ENCODE data around the gene SERINC2. TPM values are rescaled to one million over a fixed set of nuclear protein-coding genes. Genes with fewer than 3 reads are reported as not detected.
A peak's percentile ranks its signal among the peaks of the same experiment; 100 is the strongest.

The SERINC2 gene
- total and polyA plus RNA-seq, 2 experiments from 2014 or later, result 8.1 to 14.7 TPM

DNA sequence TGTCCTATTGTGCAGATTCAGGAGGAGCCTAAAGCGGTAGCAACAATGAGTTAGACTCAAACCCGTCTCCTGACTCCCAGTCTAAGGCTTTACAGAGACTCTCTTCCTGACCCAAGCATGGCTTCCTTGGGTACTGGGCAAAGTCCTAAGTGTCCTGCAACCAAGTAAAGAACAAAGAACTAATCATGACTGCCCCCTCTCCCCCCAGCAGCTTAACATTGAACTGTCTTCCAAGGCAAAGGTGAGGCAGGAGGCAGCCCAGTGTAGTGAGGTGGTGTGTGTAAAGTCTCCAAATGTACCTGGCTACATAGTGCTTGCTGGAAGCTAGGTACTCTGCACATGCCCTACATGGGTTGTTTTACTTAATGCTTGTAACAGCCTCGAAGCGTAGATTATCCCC, 42.4 kb upstream of the SERINC2 start:
- H3K4me1 ChIP-seq (ENCODE audit: low read depth), result peaks cover 52% of the 10 kb centered on the region

DNA sequence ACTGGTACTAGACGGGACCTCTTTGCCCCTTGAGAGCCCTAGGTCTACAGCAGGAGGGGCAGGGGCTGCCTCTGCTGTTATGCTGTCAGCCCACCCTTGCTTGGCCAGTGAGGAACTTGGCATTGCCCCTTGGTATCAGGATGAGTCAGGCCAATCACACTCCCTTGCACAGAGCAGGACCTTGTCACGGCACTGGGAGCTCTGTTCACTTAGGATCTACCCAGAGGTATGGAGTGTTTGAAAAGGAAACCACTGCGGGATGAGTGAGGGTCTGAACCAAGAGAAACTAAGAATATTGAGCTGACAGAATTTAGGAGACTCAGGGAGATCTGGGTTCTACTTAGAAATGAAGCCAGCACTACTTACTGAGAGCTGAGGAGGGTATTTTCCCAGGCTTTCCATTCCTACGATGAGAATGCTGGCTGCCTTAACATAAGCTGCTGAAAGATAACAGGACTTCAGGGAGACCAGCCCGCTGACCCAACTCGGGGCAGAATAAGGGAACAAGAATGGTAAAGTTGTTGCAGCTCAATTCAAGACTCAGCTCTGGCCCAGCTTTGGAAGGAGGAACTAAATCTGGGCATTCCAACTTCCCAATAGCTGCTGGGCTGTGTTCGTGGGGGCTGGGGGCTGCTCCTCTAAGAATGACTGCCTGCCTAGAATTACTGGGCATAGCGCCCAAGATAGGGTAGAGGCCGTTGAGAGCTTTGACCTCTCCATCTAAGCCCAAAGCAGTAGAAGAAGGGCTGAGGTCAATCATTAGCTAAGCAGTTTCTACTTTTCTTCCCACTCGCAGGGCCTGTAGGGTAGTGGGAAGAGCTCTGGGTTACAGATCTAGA, 41.7 kb upstream of the SERINC2 start:
- H3K36me3 ChIP-seq, result peaks cover 11% of the 10 kb centered on the region
- H3K27me3 ChIP-seq, result no peaks in the 10 kb centered on the region
- peak overlapping the region; percentile 44 for H3K4me3 ChIP-seq
- H3K9me3 ChIP-seq (ENCODE audit: low read depth), result no peaks in the 10 kb centered on the region
- H3K27ac ChIP-seq, result peak overlapping the region; percentile 100
- TF ChIP-seq, protein P1, sequence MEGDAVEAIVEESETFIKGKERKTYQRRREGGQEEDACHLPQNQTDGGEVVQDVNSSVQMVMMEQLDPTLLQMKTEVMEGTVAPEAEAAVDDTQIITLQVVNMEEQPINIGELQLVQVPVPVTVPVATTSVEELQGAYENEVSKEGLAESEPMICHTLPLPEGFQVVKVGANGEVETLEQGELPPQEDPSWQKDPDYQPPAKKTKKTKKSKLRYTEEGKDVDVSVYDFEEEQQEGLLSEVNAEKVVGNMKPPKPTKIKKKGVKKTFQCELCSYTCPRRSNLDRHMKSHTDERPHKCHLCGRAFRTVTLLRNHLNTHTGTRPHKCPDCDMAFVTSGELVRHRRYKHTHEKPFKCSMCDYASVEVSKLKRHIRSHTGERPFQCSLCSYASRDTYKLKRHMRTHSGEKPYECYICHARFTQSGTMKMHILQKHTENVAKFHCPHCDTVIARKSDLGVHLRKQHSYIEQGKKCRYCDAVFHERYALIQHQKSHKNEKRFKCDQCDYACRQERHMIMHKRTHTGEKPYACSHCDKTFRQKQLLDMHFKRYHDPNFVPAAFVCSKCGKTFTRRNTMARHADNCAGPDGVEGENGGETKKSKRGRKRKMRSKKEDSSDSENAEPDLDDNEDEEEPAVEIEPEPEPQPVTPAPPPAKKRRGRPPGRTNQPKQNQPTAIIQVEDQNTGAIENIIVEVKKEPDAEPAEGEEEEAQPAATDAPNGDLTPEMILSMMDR (IDR thresholded peaks at IDR 0.05; ENCODE audit: low read depth, low read length), result no peak
- peaks cover 52% of the 10 kb centered on the region for H3K4me1 ChIP-seq (ENCODE audit: low read depth)
- peak in 1 of 2 donors; percentile 14 for DNase-seq (ENCODE audit: low read depth in 1 of 2, low spot score in 1 of 2)

More for the DNA sequence above, 42.4 kb upstream of the SERINC2 start:
- Histone ChIP-seq H3K27ac (peak overlapping the region; percentile 100), H3K9me3 (ENCODE audit: low read depth) (no peaks in the 10 kb centered on the region), H3K4me3 (no peak overlapping the region), H3K36me3 (peaks cover 19% of the 10 kb centered on the region), H3K27me3 (no peaks in the 10 kb centered on the region)
- DNase-seq (ENCODE audit: low read depth in 1 of 2, low spot score in 1 of 2), result no peak
- TF ChIP-seq, protein P1 (IDR thresholded peaks at IDR 0.05; ENCODE audit: low read depth, low read length), result no peak

DNA sequence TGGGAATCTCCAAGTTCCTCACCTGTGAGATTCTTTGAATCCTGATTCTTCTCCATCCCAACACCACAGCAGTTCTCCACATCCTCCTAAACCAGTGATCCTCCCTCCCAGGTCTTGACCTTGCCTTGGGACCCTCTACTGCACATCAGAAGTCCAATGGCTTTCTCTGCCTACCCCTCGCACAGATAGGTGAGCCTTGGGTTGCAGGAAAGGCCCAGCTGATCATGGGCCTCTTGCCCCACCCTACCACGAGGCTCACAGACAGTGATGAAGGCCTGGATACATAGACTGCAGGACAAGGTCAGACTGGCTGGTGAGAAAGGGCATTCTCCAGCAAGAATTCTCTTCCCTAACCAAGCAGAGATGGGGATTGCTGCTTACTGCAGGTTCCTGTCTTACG, 41.0 kb upstream of the SERINC2 start:
- peak in 1 of 2 donors; percentile 18 for DNase-seq (ENCODE audit: low read depth in 1 of 2, low spot score in 1 of 2)
- TF ChIP-seq, protein P1 (IDR thresholded peaks at IDR 0.05; ENCODE audit: low read depth, low read length), result no peak
- peaks cover 4% of the 10 kb centered on the region for H3K36me3 ChIP-seq
- H3K4me1 ChIP-seq (ENCODE audit: low read depth), result peaks cover 52% of the 10 kb centered on the region
- no peaks in the 10 kb centered on the region for H3K27me3 ChIP-seq
- H3K27ac ChIP-seq, result peak overlapping the region; percentile 100
- peak overlapping the region; percentile 44 for H3K4me3 ChIP-seq
- no peaks in the 10 kb centered on the region for H3K9me3 ChIP-seq (ENCODE audit: low read depth)

DNA sequence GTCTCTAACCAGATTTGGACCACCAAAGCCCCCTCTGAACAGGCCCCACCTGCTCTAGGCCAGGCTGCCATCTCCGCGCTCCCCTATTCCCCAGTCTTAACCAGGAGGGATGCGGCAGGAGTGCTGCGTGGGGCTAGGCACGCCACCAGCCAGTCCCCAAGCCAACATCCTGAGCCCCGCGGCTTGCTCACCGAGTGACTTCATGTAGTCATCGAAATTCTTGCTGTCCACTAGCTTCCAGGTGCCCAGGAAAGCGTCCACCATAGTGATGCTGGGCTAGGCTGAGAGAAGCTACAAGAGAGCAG, 40.3 kb upstream of the SERINC2 start:
- no peaks in the 10 kb centered on the region for H3K27me3 ChIP-seq
- H3K36me3 ChIP-seq, result no peaks in the 10 kb centered on the region
- H3K9me3 ChIP-seq (ENCODE audit: low read depth), result no peaks in the 10 kb centered on the region
- TF ChIP-seq, protein P1 (IDR thresholded peaks at IDR 0.05; ENCODE audit: low read depth, low read length), result no peak
- peaks cover 52% of the 10 kb centered on the region for H3K4me1 ChIP-seq (ENCODE audit: low read depth)
- peak overlapping the region; percentile 44 for H3K4me3 ChIP-seq
- DNase-seq (ENCODE audit: low read depth in 1 of 2, low spot score in 1 of 2), result no peak
- peak overlapping the region; percentile 100 for H3K27ac ChIP-seq

DNA sequence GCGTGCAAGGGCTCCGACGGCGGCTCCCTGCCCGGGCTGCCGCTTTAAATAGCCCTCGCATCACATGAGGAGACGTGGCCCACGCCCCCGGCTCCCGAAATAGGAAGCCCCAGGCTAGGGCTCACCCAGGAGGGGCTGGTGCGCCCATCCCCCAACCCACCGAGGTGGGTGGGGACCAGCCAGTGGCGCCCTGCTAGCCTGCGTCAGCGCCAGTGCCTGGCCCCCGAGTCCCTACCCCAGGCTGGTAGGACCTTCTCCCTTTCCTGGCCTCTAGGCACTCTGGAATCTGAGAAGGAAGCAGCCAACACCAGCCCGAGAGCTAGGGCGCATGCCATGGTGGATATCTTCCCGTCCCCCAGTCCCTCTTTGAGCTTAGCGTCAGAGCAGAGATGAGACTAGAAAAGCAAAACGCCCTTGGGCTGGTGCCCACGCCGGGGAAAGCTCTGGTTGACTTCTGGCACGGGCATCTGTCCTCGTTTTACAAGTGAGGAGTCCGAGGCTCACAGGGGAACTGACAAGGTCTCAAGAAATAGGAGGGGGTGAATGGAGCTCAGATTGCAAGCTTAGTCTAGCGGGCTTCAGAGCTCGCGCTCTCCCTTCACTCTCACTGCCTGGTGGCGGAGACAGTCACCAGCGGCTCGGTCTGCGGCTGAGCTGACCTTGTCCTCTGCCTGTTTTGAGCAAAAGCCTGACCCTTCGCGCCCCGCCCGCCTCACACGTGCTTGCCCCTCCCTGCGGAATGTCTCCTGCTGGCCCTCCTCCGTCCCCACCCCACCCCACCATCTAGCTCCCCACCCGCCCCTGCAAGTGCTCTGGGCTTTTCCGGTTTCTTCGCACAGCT, 39.7 kb upstream of the SERINC2 start, which contains the start of gene FABP3:
Gene FABP3, minus strand, starts transcription at position 21 of the 841 bp plus-strand sequence. CDS start 62 bp downstream, outside the sequence.
- no peaks in the 10 kb centered on the region for H3K36me3 ChIP-seq
- TF ChIP-seq, protein P1 (IDR thresholded peaks at IDR 0.05; ENCODE audit: low read depth, low read length), result no peak
- peaks cover 51% of the 10 kb centered on the region for H3K4me1 ChIP-seq (ENCODE audit: low read depth)
- no peaks in the 10 kb centered on the region for H3K27me3 ChIP-seq
- peak within 1 kb of the TSS; percentile 44 for H3K4me3 ChIP-seq
- peak within 1 kb of the TSS; percentile 100 for H3K27ac ChIP-seq
- peak; percentile 60 to 97 for DNase-seq (ENCODE audit: low read depth in 1 of 2, low spot score in 1 of 2)
- H3K9me3 ChIP-seq (ENCODE audit: low read depth), result no peaks in the 10 kb centered on the region

Data from cardiac muscle cell (in vitro differentiated cells and primary cell).